Right atrium auricular region (tissue), 2 donors: ENCODE results near the gene SLC40A1. TPM values are rescaled to one million over a fixed set of nuclear protein-coding genes. Genes with fewer than 3 reads are reported as not detected.

Experiments
- DNase-seq: peaks from one replicate; pipeline ENCODE4 v3.0.0-alpha.2; 2019; ENCODE audit warnings: low spot score
- H3K27ac ChIP-seq, 2 donors: fragments of 200-600 bp; sonication (generic); 1 replicate in 1 of 2; 2 replicates in 1 of 2; pipeline ENCODE4 v1.5.1; 2016 to 2019
- H3K27me3 ChIP-seq, 2 donors: fragments of 200-600 bp; sonication (generic); one replicate each; pipeline versions ENCODE4 v1.5.1 to v1.6.0; 2017 to 2019
- H3K36me3 ChIP-seq: fragments of 200-600 bp; sonication (generic); one replicate; pipeline ENCODE4 v1.5.1; 2016
- H3K4me1 ChIP-seq, 2 donors: fragments of 200-600 bp; sonication (generic); one replicate each; pipeline versions ENCODE4 v1.5.1 to v1.6.0; 2017 to 2019
- H3K4me3 ChIP-seq, 2 donors: fragments of 200-600 bp; sonication (generic); 1 replicate in 1 of 2; 2 replicates in 1 of 2; pipeline ENCODE4 v1.5.1; 2017 to 2019; ENCODE audit warnings: mild to moderate bottlenecking in 1 of 2, moderate library complexity in 1 of 2
- H3K9me3 ChIP-seq, 2 donors: fragments of 200-600 bp; sonication (generic); one replicate each; pipeline ENCODE4 v1.5.1; 2019
- CTCF ChIP-seq, 2 donors: fragments of 200-600 bp; sonication (generic); IDR thresholded peaks; one replicate each; pipeline ENCODE4 v1.5.1; 2019; ENCODE audit warnings: antibody characterized with exemption in 2 of 2
- total RNA-seq, 2 donors: library from RNA; depleted of rRNA; stranded (reverse); fragments of >200 nt; gene quantifications; one replicate each; pipeline ENCODE4 v1.1.0, GENCODE V29; 2016

Gene SLC40A1
- total RNA-seq, 2 donors from 2014 or later: 57.7 to 132 TPM

GRCh38 chr2:189624648-189625355 lies 44.2 kb upstream of the SLC40A1 start:
- no peak for TF ChIP-seq CTCF (IDR thresholded peaks at IDR 0.05)
- no peaks in the 10 kb centered on the region for H3K36me3 ChIP-seq

DNA sequence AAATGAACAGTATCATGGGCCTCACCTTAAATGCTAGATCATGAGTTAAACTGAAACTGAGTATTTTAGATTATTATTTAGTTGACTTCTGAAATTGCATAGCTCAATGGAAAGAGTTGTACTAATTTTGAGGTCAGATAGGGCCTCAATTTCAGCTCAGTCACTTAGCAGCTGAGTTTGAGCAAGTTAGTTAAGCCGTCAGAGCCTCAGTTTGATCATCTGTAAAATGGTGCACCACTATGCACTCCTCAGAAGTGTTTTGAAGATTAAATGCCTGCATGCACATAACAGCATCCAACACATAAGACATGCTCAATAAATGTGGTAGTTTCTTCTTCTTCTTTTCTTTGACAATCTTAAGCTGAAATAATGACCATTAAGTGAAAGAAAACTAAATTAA lies 42.5 kb upstream of the SLC40A1 start:
- no peak for DNase-seq
- H3K27ac ChIP-seq: no peak overlapping the region
- TF ChIP-seq CTCF (IDR thresholded peaks at IDR 0.05): no peak
- H3K4me3 ChIP-seq: no peak overlapping the region
- no peaks in the 10 kb centered on the region for H3K36me3 ChIP-seq
- H3K9me3 ChIP-seq: no peaks in the 10 kb centered on the region
- H3K27me3 ChIP-seq: no peaks in the 10 kb centered on the region
- H3K4me1 ChIP-seq: no peaks in the 10 kb centered on the region

More at GRCh38 chr2:189624648-189625355, 44.2 kb upstream of the SLC40A1 start:
- no peaks in the 10 kb centered on the region for H3K4me1 ChIP-seq
- no peak overlapping the region for H3K4me3 ChIP-seq
- no peak for DNase-seq
- H3K27ac ChIP-seq: no peak overlapping the region
- H3K9me3 ChIP-seq: no peaks in the 10 kb centered on the region
- H3K27me3 ChIP-seq: no peaks in the 10 kb centered on the region

DNA sequence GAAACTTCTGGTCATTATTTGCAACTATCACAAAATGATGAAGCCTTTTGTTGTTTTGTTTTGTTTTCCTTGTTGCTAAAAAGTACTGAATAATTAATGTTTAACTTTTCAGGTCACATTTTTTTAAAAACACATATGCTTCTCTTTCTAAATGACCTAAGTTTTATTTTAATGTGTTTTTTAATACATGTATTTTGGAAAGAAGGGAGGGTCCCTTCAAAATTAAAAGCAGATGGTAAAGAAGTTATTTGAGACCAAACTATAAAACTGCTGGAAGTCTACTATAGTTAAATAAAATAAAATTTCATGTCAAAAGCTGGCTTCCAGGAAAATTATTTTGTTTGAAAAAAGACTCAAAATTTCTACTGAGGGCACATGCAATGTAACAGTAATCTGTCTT lies 41.2 kb upstream of the SLC40A1 start:
- no peaks in the 10 kb centered on the region for H3K36me3 ChIP-seq
- no peak overlapping the region for H3K4me3 ChIP-seq
- no peak for DNase-seq
- no peak for TF ChIP-seq CTCF (IDR thresholded peaks at IDR 0.05)
- H3K4me1 ChIP-seq: no peaks in the 10 kb centered on the region
- no peak overlapping the region for H3K27ac ChIP-seq
- H3K9me3 ChIP-seq: no peaks in the 10 kb centered on the region
- H3K27me3 ChIP-seq: no peaks in the 10 kb centered on the region

GRCh38 chr2:189618197-189618596 lies 37.6 kb upstream of the SLC40A1 start:
- H3K9me3 ChIP-seq: no peaks in the 10 kb centered on the region

GRCh38 chr2:189614585-189614984 lies 34.0 kb upstream of the SLC40A1 start:
- Histone ChIP-seq H3K9me3 (no peaks in the 10 kb centered on the region), H3K36me3 (no peaks in the 10 kb centered on the region), H3K27ac (peak overlapping the region in 1 of 2 donors; percentile 14), H3K27me3 (no peaks in the 10 kb centered on the region), H3K4me3 (no peak overlapping the region), H3K4me1 (peaks cover 0 to 22% of the 10 kb centered on the region in 2 donors)
- no peak for TF ChIP-seq CTCF (IDR thresholded peaks at IDR 0.05)
- no peak for DNase-seq

More at GRCh38 chr2:189618197-189618596, 37.6 kb upstream of the SLC40A1 start:
- no peak for TF ChIP-seq CTCF (IDR thresholded peaks at IDR 0.05)
- Histone ChIP-seq H3K36me3 (no peaks in the 10 kb centered on the region), H3K4me1 (peaks cover 0 to 10% of the 10 kb centered on the region in 2 donors), H3K27ac (no peak overlapping the region), H3K27me3 (no peaks in the 10 kb centered on the region), H3K4me3 (no peak overlapping the region)
- DNase-seq: no peak
